AG04450 (cell line): Measurements from ENCODE around the gene CCDC63. TPM values are rescaled to one million over a fixed set of nuclear protein-coding genes. Genes with fewer than 3 reads are reported as not detected.

Experiments used
- CTCF ChIA-PET: fragments of 300-600, 350-600 bp; formaldehyde crosslinking; extraction: SDS; loops from one replicate; lab custom pipeline; 2022; ENCODE audit warnings: antibody characterized with exemption, inconsistent platforms; lab: Charles Lee
- POLR2A ChIA-PET: fragments of 350-600 bp; formaldehyde crosslinking; extraction: SDS; loops from one replicate; lab custom pipeline; 2021; ENCODE audit warnings: antibody characterized with exemption, inconsistent platforms; lab: Yijun Ruan, JAX
- DNase-seq: peaks from one replicate; pipeline ENCODE4 v3.0.0-alpha.2; 2011; ENCODE audit warnings: low read depth, low spot score
- H3K27ac ChIP-seq: one replicate; pipeline ENCODE4 v1.5.1; 2012; ENCODE audit warnings: low read depth, low read length, control low read depth
- H3K27me3 ChIP-seq: one replicate; pipeline ENCODE4 v1.6.0; 2012; ENCODE audit warnings: low read length; ENCODE audit not compliant: control insufficient read depth, insufficient read depth
- H3K4me3 ChIP-seq: 2 replicates; pipeline ENCODE4 v1.5.1; 2011; ENCODE audit warnings: mild to moderate bottlenecking, low read depth, low read length, control low read depth
- H3K9me3 ChIP-seq: 2 replicates; pipeline ENCODE4 v1.5.1; 2012; ENCODE audit warnings: low read length; ENCODE audit not compliant: control insufficient read depth, insufficient read depth
- CTCF ChIP-seq: IDR thresholded peaks from 2 replicates; pipeline ENCODE4 v1.5.1; 2011; ENCODE audit warnings: low read depth, low read length, control low read depth, inconsistent platforms
- polyA plus RNA-seq: library from polyadenylated mRNA; depleted of rRNA; stranded (reverse); fragments of >200 nt; gene quantifications from 2 replicates; pipeline ENCODE4 v1.2.3, GENCODE V29; 2011

CCDC63 gene
- polyA plus RNA-seq, 1 experiment: not detected

GRCh38 chr12:110933326-110933974 is 86.7 kb downstream of the CCDC63 start:
- Histone ChIP-seq H3K4me3 (no peak overlapping the region), H3K27ac (no peak overlapping the region), H3K9me3 (no peaks in the 10 kb centered on the region; the same call in 1 of the 2 replicates), H3K27me3 (no peaks in the 10 kb centered on the region)
- TF ChIP-seq CTCF: no peak
- no peak for DNase-seq
- POLR2A ChIA-PET: no interaction called here
- CTCF ChIA-PET: no interaction called here

DNA sequence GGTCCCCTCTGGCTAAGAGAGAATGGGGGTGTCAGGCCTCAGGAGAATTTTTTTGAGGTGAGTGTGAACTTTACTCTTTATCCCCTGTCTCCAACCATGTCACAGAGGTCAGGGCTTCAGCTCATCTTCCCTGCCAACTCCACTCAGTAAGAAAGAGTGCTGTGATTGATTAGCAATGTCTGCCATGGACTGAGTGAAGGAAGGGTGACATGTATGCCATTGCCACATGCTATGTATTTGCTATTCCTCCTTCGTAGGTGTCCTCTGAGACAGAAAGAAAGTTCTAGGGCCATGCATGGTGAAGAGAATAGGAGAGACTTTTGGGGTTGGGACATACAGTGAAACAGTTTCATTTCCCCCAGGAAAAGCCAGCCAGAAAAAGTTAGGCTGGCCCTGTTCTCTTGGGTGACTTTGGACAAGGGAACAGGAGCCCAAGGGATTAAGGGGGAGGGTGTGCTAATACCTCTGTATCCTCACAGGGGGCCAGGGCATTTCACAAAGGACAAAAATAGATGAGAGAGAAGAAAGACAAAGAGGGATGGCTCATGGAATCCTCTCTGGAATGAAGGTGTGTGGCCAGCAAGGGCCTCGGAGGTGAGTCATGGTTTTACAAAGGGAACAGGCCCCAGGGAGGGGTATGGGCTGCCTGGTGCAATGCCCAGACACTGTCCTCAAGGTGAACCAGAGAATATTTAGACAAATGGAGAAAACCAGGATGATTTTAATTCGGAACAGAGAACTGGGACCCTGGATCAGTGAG is 87.5 kb downstream of the CCDC63 start:
- POLR2A ChIA-PET: no interaction called here
- DNase-seq: no peak
- no peaks in the 10 kb centered on the region for H3K27me3 ChIP-seq
- CTCF ChIA-PET: no interaction called here
- H3K4me3 ChIP-seq: no peak overlapping the region
- H3K9me3 ChIP-seq: no peaks in the 10 kb centered on the region; the same call in 1 of the 2 replicates
- no peak for TF ChIP-seq CTCF
- no peak overlapping the region for H3K27ac ChIP-seq

- TF ChIP-seq CTCF: no peak
- ChIA-PET POLR2A (no interaction called here), CTCF (interaction anchor here (1.4 to 3.0 kb wide), 2 partner anchors 364 to 366 kb away, joined by 3 to 26 read pairs; no protein-coding TSS in a partner anchor)
- Histone ChIP-seq H3K27me3 (no peaks in the 10 kb centered on the region), H3K9me3 (no peaks in the 10 kb centered on the region; the same call in 1 of the 2 replicates), H3K27ac (no peak overlapping the region), H3K4me3 (no peak overlapping the region)
- no peak for DNase-seq
Measured at GRCh38 chr12:110935588-110935987, 88.8 kb downstream of the CCDC63 start.

- CTCF ChIA-PET: interaction anchor here (1.0 to 3.0 kb wide), 5 partner anchors 17 to 365 kb away, joined by 3 to 26 read pairs (median 7); no protein-coding TSS in a partner anchor
- TF ChIP-seq CTCF: no peak
- H3K9me3 ChIP-seq: no peaks in the 10 kb centered on the region; the same call in 1 of the 2 replicates
- no peaks in the 10 kb centered on the region for H3K27me3 ChIP-seq
- no peak overlapping the region for H3K4me3 ChIP-seq
- POLR2A ChIA-PET: no interaction called here
- no peak for DNase-seq
- no peak overlapping the region for H3K27ac ChIP-seq
Measured at GRCh38 chr12:110936367-110937103, 89.7 kb downstream of the CCDC63 start.
